Fibroblast of lung (primary cell): ENCODE data around the gene TUBGCP3.
"Not testable (repeated sequence)": the region's sequence is repeated elsewhere in the genome, so short reads cannot be mapped to it uniquely, and the experiment has no call there.

Source experiments
- CTCF ChIP-seq, 2 donors: IDR thresholded peaks in 1 of 2; conservative IDR thresholded peaks in 1 of 2; 1 replicate in 1 of 2; 2 replicates in 1 of 2; pipeline ENCODE4 v1.5.1; 2011 to 2012; ENCODE audit warnings: low read length in 2 of 2, control low read depth in 1 of 2, inconsistent platforms in 1 of 2, low read depth in 1 of 2, mild to moderate bottlenecking in 1 of 2
- EZH2 ChIP-seq: IDR thresholded peaks from 2 replicates; pipeline ENCODE4 v1.5.1; 2012; ENCODE audit warnings: low read length, control low read depth, mild to moderate bottlenecking; ENCODE audit errors: missing control alignments

GRCh38 chr13:112485814-112486213 lies 102.1 kb downstream of the TUBGCP3 start:
- not testable (repeated sequence) for TF ChIP-seq CTCF (conservative IDR thresholded peaks at IDR 0.05 in 1 of 2, IDR thresholded peaks at IDR 0.05 in 1 of 2; ENCODE audit: low read depth in 1 of 2, low read length in 2 of 2); EZH2
